Astrocyte (in vitro differentiated cells and primary cell): Measurements from ENCODE around the gene BUB1B.
"Not testable (repeated sequence)": the region's sequence is repeated elsewhere in the genome, so short reads cannot be mapped to it uniquely, and the experiment has no call there.

Experiments used
- EZH2 ChIP-seq: IDR thresholded peaks from 2 replicates; pipeline ENCODE4 v1.6.1; 2012; ENCODE audit warnings: mild to moderate bottlenecking, low read length, inconsistent platforms; ENCODE audit not compliant: insufficient read depth
- TF ChIP-seq, protein P1 (sequence below): IDR thresholded peaks from 2 replicates; pipeline ENCODE4 v1.5.1; 2011; ENCODE audit warnings: low read depth, mild to moderate bottlenecking, inconsistent platforms, low read length, moderate library complexity; ENCODE audit not compliant: insufficient read depth

DNA sequence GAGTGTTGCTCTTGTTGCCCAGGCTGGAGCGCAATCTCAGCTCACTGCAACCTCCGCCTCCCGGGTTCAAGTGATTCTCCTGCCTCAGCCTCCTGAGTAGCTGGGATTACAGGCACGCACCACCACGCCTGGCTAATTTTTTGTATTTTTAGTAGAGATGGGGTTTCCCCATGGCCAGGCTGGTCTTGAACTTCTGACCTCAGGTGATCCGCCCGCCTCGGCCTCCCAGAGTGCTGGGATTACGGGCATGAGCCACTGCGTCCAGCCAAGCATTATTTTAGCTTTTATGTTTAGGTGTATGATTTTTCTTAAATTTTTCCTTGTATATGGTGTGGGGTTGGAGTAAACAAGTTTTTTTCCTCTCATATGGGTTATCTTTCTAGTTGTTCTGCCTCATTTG is 6.5 kb downstream of the BUB1B start:
- TF ChIP-seq, protein P1, sequence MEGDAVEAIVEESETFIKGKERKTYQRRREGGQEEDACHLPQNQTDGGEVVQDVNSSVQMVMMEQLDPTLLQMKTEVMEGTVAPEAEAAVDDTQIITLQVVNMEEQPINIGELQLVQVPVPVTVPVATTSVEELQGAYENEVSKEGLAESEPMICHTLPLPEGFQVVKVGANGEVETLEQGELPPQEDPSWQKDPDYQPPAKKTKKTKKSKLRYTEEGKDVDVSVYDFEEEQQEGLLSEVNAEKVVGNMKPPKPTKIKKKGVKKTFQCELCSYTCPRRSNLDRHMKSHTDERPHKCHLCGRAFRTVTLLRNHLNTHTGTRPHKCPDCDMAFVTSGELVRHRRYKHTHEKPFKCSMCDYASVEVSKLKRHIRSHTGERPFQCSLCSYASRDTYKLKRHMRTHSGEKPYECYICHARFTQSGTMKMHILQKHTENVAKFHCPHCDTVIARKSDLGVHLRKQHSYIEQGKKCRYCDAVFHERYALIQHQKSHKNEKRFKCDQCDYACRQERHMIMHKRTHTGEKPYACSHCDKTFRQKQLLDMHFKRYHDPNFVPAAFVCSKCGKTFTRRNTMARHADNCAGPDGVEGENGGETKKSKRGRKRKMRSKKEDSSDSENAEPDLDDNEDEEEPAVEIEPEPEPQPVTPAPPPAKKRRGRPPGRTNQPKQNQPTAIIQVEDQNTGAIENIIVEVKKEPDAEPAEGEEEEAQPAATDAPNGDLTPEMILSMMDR: not testable (repeated sequence)
- TF ChIP-seq EZH2: not testable (repeated sequence)
